ENCODE measurements around the gene ITGB1BP1.

ITGB1BP1 gene

GRCh38 chr2:9423100-9423921 is at the start of gene ITGB1BP1, which contains the start of gene CPSF3:
Gene ITGB1BP1 (minus strand): TSS chr2:9423528. CDS start chr2:9418697, 4,831 bp downstream.
Gene CPSF3 (plus strand): TSS chr2:9423654. CDS start chr2:9423774, 120 bp downstream.
- Mint-ChIP-seq H3K4me3 (no peak within 1 kb of the TSS), H3K27ac (peak within 1 kb of the TSS; percentile 94), H3K36me3 (ENCODE audit: low read depth) (peaks cover 34% of the 10 kb centered on the region), H3K4me1 (ENCODE audit: low read depth) (peaks cover 39% of the 10 kb centered on the region), H3K9me3 (no peaks in the 10 kb centered on the region), H3K27me3 (no peaks in the 10 kb centered on the region)
- DNase-seq: peak; percentile 98

- H3K27ac Mint-ChIP-seq: no peak overlapping the region
Observed at GRCh38 chr2:9472511-9472910, 49.2 kb upstream of the ITGB1BP1 start.

GRCh38 chr2:9471206-9471605 is 47.9 kb upstream of the ITGB1BP1 start:
- Mint-ChIP-seq H3K27ac (no peak overlapping the region), H3K27me3 (no peaks in the 10 kb centered on the region), H3K4me1 (ENCODE audit: low read depth) (peaks cover 20% of the 10 kb centered on the region), H3K9me3 (no peaks in the 10 kb centered on the region), H3K36me3 (ENCODE audit: low read depth) (peaks cover 83% of the 10 kb centered on the region), H3K4me3 (no peak overlapping the region)
- no peak for DNase-seq

More at GRCh38 chr2:9472511-9472910, 49.2 kb upstream of the ITGB1BP1 start:
- DNase-seq: no peak
- Mint-ChIP-seq H3K27me3 (no peaks in the 10 kb centered on the region), H3K36me3 (ENCODE audit: low read depth) (peaks cover 85% of the 10 kb centered on the region), H3K9me3 (no peaks in the 10 kb centered on the region), H3K4me1 (ENCODE audit: low read depth) (peaks cover 33% of the 10 kb centered on the region), H3K4me3 (no peak overlapping the region)

- Mint-ChIP-seq H3K4me3 (no peak overlapping the region), H3K27ac (no peak overlapping the region), H3K27me3 (no peaks in the 10 kb centered on the region), H3K4me1 (ENCODE audit: low read depth) (peaks cover 10% of the 10 kb centered on the region), H3K9me3 (no peaks in the 10 kb centered on the region), H3K36me3 (ENCODE audit: low read depth) (peaks cover 85% of the 10 kb centered on the region)
- DNase-seq: no peak
Observed at GRCh38 chr2:9467687-9468086, 44.4 kb upstream of the ITGB1BP1 start.

GRCh38 chr2:9466147-9466683 is 42.9 kb upstream of the ITGB1BP1 start:
- Mint-ChIP-seq H3K36me3 (ENCODE audit: low read depth) (peaks cover 83% of the 10 kb centered on the region), H3K27ac (no peak overlapping the region), H3K27me3 (no peaks in the 10 kb centered on the region), H3K4me1 (ENCODE audit: low read depth) (peaks cover 10% of the 10 kb centered on the region), H3K9me3 (no peaks in the 10 kb centered on the region), H3K4me3 (no peak overlapping the region)
- DNase-seq: no peak

- Mint-ChIP-seq H3K27me3 (no peaks in the 10 kb centered on the region), H3K4me3 (no peak overlapping the region), H3K4me1 (ENCODE audit: low read depth) (peaks cover 10% of the 10 kb centered on the region), H3K27ac (no peak overlapping the region), H3K36me3 (ENCODE audit: low read depth) (peaks cover 84% of the 10 kb centered on the region), H3K9me3 (no peaks in the 10 kb centered on the region)
- DNase-seq: no peak
Observed at GRCh38 chr2:9465170-9465569, 41.8 kb upstream of the ITGB1BP1 start.

GRCh38 chr2:9463698-9464034 is 40.3 kb upstream of the ITGB1BP1 start:
- Mint-ChIP-seq H3K4me3 (no peak overlapping the region), H3K27ac (peak overlapping the region; percentile 45)

GRCh38 chr2:9462886-9463697 is 39.8 kb upstream of the ITGB1BP1 start:
- DNase-seq: no peak
- Mint-ChIP-seq H3K27ac (peak overlapping the region; percentile 74), H3K36me3 (ENCODE audit: low read depth) (peaks cover 82% of the 10 kb centered on the region)

More at GRCh38 chr2:9463698-9464034, 40.3 kb upstream of the ITGB1BP1 start:
- Mint-ChIP-seq H3K36me3 (ENCODE audit: low read depth) (peaks cover 82% of the 10 kb centered on the region), H3K9me3 (no peaks in the 10 kb centered on the region), H3K4me1 (ENCODE audit: low read depth) (peaks cover 10% of the 10 kb centered on the region), H3K27me3 (no peaks in the 10 kb centered on the region)
- DNase-seq: no peak

GRCh38 chr2:9462313-9462712 is 39.0 kb upstream of the ITGB1BP1 start:
- no peak overlapping the region for H3K4me3 Mint-ChIP-seq
- H3K4me1 Mint-ChIP-seq (ENCODE audit: low read depth): peaks cover 10% of the 10 kb centered on the region
- H3K36me3 Mint-ChIP-seq (ENCODE audit: low read depth): peaks cover 85% of the 10 kb centered on the region
- H3K27me3 Mint-ChIP-seq: no peaks in the 10 kb centered on the region
- H3K27ac Mint-ChIP-seq: peak overlapping the region; percentile 33
- no peak for DNase-seq
- H3K9me3 Mint-ChIP-seq: no peaks in the 10 kb centered on the region

More at GRCh38 chr2:9462886-9463697, 39.8 kb upstream of the ITGB1BP1 start:
- Mint-ChIP-seq H3K9me3 (no peaks in the 10 kb centered on the region), H3K4me1 (ENCODE audit: low read depth) (peaks cover 10% of the 10 kb centered on the region), H3K27me3 (no peaks in the 10 kb centered on the region), H3K4me3 (no peak overlapping the region)

- Mint-ChIP-seq H3K27ac (no peak overlapping the region), H3K4me1 (ENCODE audit: low read depth) (peaks cover 10% of the 10 kb centered on the region), H3K36me3 (ENCODE audit: low read depth) (peaks cover 84% of the 10 kb centered on the region), H3K4me3 (no peak overlapping the region), H3K9me3 (no peaks in the 10 kb centered on the region), H3K27me3 (no peaks in the 10 kb centered on the region)
- no peak for DNase-seq
Observed at GRCh38 chr2:9461079-9461478, 37.8 kb upstream of the ITGB1BP1 start.

GRCh38 chr2:9460441-9461017 is 37.2 kb upstream of the ITGB1BP1 start:
- Mint-ChIP-seq H3K27ac (no peak overlapping the region), H3K9me3 (no peaks in the 10 kb centered on the region), H3K36me3 (ENCODE audit: low read depth) (peaks cover 83% of the 10 kb centered on the region), H3K4me1 (ENCODE audit: low read depth) (peaks cover 10% of the 10 kb centered on the region), H3K27me3 (no peaks in the 10 kb centered on the region), H3K4me3 (no peak overlapping the region)
- DNase-seq: no peak

- Mint-ChIP-seq H3K27me3 (no peaks in the 10 kb centered on the region), H3K4me3 (no peak overlapping the region), H3K4me1 (ENCODE audit: low read depth) (no peaks in the 10 kb centered on the region), H3K27ac (no peak overlapping the region), H3K36me3 (ENCODE audit: low read depth) (peaks cover 77% of the 10 kb centered on the region), H3K9me3 (no peaks in the 10 kb centered on the region)
- DNase-seq: no peak
Observed at GRCh38 chr2:9451231-9451630, 27.9 kb upstream of the ITGB1BP1 start.

- H3K4me1 Mint-ChIP-seq (ENCODE audit: low read depth): peaks cover 17% of the 10 kb centered on the region
- no peak for DNase-seq
- H3K9me3 Mint-ChIP-seq: no peaks in the 10 kb centered on the region
- H3K4me3 Mint-ChIP-seq: no peak overlapping the region
- H3K36me3 Mint-ChIP-seq (ENCODE audit: low read depth): peaks cover 79% of the 10 kb centered on the region
- H3K27ac Mint-ChIP-seq: peak overlapping the region; percentile 63
- no peaks in the 10 kb centered on the region for H3K27me3 Mint-ChIP-seq
Observed at GRCh38 chr2:9445089-9445488, 21.8 kb upstream of the ITGB1BP1 start.

GRCh38 chr2:9443526-9443925 is 20.2 kb upstream of the ITGB1BP1 start:
- no peaks in the 10 kb centered on the region for H3K27me3 Mint-ChIP-seq
- H3K9me3 Mint-ChIP-seq: no peaks in the 10 kb centered on the region
- H3K36me3 Mint-ChIP-seq (ENCODE audit: low read depth): peaks cover 82% of the 10 kb centered on the region
- peak overlapping the region; percentile 23 for H3K27ac Mint-ChIP-seq
- DNase-seq: no peak
- no peak overlapping the region for H3K4me3 Mint-ChIP-seq
- peaks cover 17% of the 10 kb centered on the region for H3K4me1 Mint-ChIP-seq (ENCODE audit: low read depth)

Measured in activated T-cell treated with anti-CD3 and anti-CD28 coated beads, Interleukin-2, amount 50 U/mL, for 24 hours (primary cell).